T-helper 1 cell treated with Interleukin-12 subunit alpha and Interleukin-12 subunit beta and Interleukin-4 antibody, amounts not matched to agents 30 μg/mL and 1 μg/mL, for 36 hours (primary cell): ENCODE data around the gene USP11.

Source experiments
- H3K27ac Mint-ChIP-seq: one replicate; pipeline ENCODE4 v1.8.0; 2021; ENCODE audit warnings: mild to moderate bottlenecking, mixed read lengths
- H3K27me3 Mint-ChIP-seq: one replicate; pipeline ENCODE4 v1.8.0; 2021; ENCODE audit warnings: low read depth, mixed read lengths
- H3K36me3 Mint-ChIP-seq: one replicate; pipeline ENCODE4 v1.8.0; 2021; ENCODE audit warnings: low read depth, mixed read lengths
- H3K4me1 Mint-ChIP-seq: one replicate; pipeline ENCODE4 v1.8.0; 2021; ENCODE audit warnings: low read depth, mixed read lengths
- H3K4me3 Mint-ChIP-seq: one replicate; pipeline ENCODE4 v1.8.0; 2021; ENCODE audit warnings: mild to moderate bottlenecking, moderate library complexity, mixed read lengths
- H3K9me3 Mint-ChIP-seq: one replicate; pipeline ENCODE4 v1.8.0; 2021; ENCODE audit warnings: mixed read lengths

The USP11 gene

GRCh38 chrX:47214435-47215077 lies 18.3 kb upstream of the USP11 start:
- no peak overlapping the region for H3K4me3 Mint-ChIP-seq
- H3K27me3 Mint-ChIP-seq = no peaks in the 10 kb centered on the region
- H3K9me3 Mint-ChIP-seq = no peaks in the 10 kb centered on the region
- peaks cover 33% of the 10 kb centered on the region for H3K36me3 Mint-ChIP-seq
- peaks cover 15% of the 10 kb centered on the region for H3K4me1 Mint-ChIP-seq
- H3K27ac Mint-ChIP-seq = no peak overlapping the region

DNA sequence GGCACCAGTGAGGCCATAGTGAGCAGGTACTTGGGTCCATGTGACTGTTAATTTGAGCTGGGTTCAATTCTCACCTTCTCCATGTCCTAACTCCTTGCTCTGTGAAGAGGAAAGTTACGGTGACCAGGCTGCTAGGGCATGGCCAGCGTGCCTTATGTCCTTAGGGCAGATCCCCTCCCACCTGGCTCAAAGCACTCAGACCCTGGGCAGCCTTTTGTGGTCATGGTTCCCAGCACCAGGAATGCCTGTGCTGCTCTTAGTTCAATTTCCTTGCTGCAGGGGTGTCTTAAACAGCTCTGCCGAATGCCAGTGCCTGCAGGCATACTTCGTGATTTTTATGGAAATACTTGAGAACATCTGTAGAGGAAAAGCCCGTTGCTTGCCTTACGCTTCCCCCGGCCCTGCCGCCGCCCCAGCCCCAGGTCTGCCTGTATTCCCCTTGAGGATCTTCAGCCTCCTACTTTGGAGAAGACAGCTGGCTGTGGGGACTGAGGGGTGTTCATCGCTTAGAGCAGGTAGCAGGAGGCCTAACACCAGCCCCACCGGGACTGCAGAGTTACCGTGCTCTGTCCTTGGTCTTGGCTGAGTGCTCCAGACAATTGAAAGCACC lies 17.4 kb upstream of the USP11 start:
- peaks cover 23% of the 10 kb centered on the region for H3K4me1 Mint-ChIP-seq
- H3K27ac Mint-ChIP-seq = no peak overlapping the region
- no peaks in the 10 kb centered on the region for H3K27me3 Mint-ChIP-seq
- no peak overlapping the region for H3K4me3 Mint-ChIP-seq
- H3K36me3 Mint-ChIP-seq = peaks cover 32% of the 10 kb centered on the region
- no peaks in the 10 kb centered on the region for H3K9me3 Mint-ChIP-seq

DNA sequence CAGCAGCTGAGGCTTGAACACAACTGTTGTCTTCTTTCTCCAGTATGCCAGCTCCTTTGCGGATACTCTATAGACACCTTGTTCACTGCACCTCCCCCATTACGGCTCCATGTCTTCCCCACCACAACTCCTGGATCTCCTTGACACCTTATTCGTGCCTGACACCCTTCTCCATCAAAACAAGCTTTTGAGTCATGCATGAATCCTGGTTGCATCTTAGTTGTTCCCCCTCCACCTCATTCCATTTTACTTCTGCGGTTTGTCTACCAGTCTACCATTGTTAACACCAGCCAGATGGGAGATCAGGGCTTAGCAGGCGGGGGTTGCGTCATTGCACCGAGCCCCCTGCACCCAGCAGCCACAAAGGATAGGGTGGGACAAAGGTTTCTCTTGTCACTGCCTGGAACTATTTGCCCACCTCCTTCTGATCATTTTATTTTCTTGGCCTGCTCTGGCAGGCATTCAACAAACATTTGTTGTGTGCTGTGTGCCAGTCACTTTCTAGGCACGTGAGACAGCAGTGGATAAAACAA lies 16.4 kb upstream of the USP11 start:
- Mint-ChIP-seq H3K27ac (peak overlapping the region; percentile 100), H3K4me3 (peak overlapping the region; percentile 93), H3K36me3 (peaks cover 29% of the 10 kb centered on the region), H3K27me3 (no peaks in the 10 kb centered on the region), H3K4me1 (peaks cover 29% of the 10 kb centered on the region), H3K9me3 (no peaks in the 10 kb centered on the region)

- H3K27me3 Mint-ChIP-seq = no peaks in the 10 kb centered on the region
- no peaks in the 10 kb centered on the region for H3K9me3 Mint-ChIP-seq
- peak overlapping the region; percentile 100 for H3K27ac Mint-ChIP-seq
- H3K4me3 Mint-ChIP-seq = peak overlapping the region; percentile 93
- H3K36me3 Mint-ChIP-seq = peaks cover 21% of the 10 kb centered on the region
- peaks cover 26% of the 10 kb centered on the region for H3K4me1 Mint-ChIP-seq
Observed at GRCh38 chrX:47217121-47217851, 15.5 kb upstream of the USP11 start.

GRCh38 chrX:47217852-47218279 lies 14.9 kb upstream of the USP11 start:
- Mint-ChIP-seq H3K4me1 (peaks cover 26% of the 10 kb centered on the region), H3K4me3 (peak overlapping the region; percentile 93), H3K27me3 (no peaks in the 10 kb centered on the region), H3K27ac (peak overlapping the region; percentile 100), H3K9me3 (no peaks in the 10 kb centered on the region), H3K36me3 (peaks cover 19% of the 10 kb centered on the region)

DNA sequence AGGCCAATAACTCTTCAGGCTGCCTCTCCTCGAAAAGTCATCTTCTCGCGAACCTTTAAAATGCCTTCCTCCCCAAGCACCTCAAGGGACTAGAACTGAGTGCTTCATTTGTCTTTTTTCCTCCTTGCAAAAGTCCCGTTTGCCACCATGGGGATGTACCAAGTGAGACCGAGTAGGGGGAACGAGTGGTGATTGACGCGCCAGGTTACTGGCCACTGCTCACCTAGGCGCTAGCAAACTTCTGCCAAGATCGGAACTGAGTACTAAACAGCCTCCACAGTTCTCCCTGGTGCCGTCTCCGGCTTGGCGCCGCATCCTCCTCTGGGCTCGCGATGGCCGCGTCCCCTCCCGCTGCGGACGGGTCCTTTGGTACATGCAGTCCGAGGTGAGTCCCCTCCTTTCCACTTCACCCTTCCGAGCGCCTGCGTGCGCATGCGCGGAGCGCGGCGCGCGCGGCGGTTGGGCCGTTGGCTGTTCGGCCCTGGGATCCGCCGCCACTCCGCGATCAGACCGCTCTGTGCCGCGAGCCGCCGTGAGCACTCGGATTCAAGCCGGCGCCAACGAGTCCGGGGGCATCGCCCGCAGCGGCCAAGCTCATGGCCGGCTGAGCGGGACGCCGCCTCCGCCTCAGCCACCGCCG lies 14.4 kb upstream of the USP11 start, which contains the start of gene CDK16:
Gene CDK16 (plus strand): TSS at position 402 of the 640 bp plus-strand sequence. CDS start 4,877 bp downstream, outside the sequence.
- H3K27me3 Mint-ChIP-seq = no peaks in the 10 kb centered on the region
- peaks cover 15% of the 10 kb centered on the region for H3K36me3 Mint-ChIP-seq
- H3K4me1 Mint-ChIP-seq = peaks cover 26% of the 10 kb centered on the region
- H3K9me3 Mint-ChIP-seq = no peaks in the 10 kb centered on the region
- peak within 1 kb of the TSS; percentile 93 for H3K4me3 Mint-ChIP-seq
- peak within 1 kb of the TSS; percentile 100 for H3K27ac Mint-ChIP-seq

DNA sequence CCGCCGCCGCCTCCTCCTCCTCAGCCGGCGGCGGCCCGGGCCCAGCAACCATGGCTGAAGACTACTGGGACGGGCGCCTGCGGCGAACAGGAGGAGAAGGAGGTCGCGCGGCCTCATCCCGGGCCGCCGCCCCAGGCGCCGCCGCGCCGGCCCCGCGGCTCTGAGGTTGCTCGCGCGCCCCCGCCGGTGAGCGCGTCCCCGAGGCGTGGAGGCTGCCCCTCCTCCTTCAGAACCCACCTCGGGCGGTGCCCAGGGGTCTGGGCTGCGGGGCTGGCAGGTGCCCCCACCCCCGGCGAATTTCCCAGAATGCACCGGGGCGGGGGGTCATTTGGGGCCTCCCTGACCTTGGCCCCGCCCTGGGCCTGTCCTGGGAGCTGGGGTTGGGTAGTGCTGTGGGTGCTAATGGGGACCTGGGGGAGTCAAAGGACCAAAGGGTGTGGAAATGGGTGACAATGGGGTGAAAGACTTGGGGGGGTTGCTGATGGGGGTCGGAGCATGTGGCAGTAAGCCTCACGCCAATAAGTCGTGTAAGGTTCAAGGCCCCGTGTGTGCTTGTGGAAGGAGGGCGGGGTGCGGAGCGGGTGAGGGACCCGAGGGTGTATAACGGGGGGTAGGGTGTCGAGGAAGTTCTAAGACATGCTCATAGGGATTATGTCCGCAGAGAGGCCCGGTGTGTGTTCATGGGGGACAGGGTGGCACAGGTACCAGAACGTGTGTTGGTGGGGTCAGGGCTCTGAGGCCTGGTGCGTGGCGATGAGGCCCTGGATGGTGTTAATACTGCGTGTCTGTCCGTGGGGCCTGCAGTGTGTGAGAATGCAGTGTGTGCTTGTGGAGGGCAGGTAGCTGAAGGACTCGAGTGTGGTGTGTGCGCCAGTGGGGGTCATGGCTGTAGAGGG lies 13.6 kb upstream of the USP11 start:
- H3K4me3 Mint-ChIP-seq = peak overlapping the region; percentile 93
- no peaks in the 10 kb centered on the region for H3K9me3 Mint-ChIP-seq
- H3K4me1 Mint-ChIP-seq = peaks cover 26% of the 10 kb centered on the region
- H3K27ac Mint-ChIP-seq = peak overlapping the region; percentile 86
- no peaks in the 10 kb centered on the region for H3K27me3 Mint-ChIP-seq
- peaks cover 13% of the 10 kb centered on the region for H3K36me3 Mint-ChIP-seq

DNA sequence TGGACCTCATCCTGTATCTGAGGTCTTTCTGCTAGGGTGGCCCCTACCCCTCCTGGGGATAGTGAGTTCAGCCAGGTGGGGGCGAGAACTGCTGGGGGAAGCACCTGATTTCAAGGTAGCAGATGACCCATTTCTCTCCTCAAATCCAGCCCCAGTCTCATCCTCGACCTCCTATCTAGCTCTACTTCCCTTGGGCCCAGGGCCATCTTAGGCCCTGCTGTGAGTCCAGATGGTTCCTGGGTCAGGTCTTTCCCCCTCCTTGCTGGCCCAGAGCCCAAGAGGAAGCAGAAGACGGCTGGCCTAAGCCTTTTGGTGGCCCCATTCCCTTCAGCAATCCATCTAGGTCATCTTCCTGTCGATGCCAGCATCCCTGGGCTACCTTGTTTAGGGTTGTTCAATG lies 11.1 kb upstream of the USP11 start:
- no peak overlapping the region for H3K4me3 Mint-ChIP-seq
- H3K27ac Mint-ChIP-seq = peak overlapping the region; percentile 11
- H3K36me3 Mint-ChIP-seq = peaks cover 12% of the 10 kb centered on the region
- no peaks in the 10 kb centered on the region for H3K9me3 Mint-ChIP-seq
- no peaks in the 10 kb centered on the region for H3K27me3 Mint-ChIP-seq
- peaks cover 25% of the 10 kb centered on the region for H3K4me1 Mint-ChIP-seq

GRCh38 chrX:47222751-47223350 lies 10.0 kb upstream of the USP11 start:
- no peak overlapping the region for H3K4me3 Mint-ChIP-seq
- H3K4me1 Mint-ChIP-seq = peaks cover 17% of the 10 kb centered on the region
- no peak overlapping the region for H3K27ac Mint-ChIP-seq
- H3K9me3 Mint-ChIP-seq = no peaks in the 10 kb centered on the region
- peaks cover 13% of the 10 kb centered on the region for H3K36me3 Mint-ChIP-seq
- no peaks in the 10 kb centered on the region for H3K27me3 Mint-ChIP-seq

GRCh38 chrX:47223476-47224250 lies 9.1 kb upstream of the USP11 start:
- Mint-ChIP-seq H3K4me3 (no peak overlapping the region), H3K4me1 (peaks cover 17% of the 10 kb centered on the region), H3K27me3 (no peaks in the 10 kb centered on the region), H3K9me3 (no peaks in the 10 kb centered on the region), H3K27ac (no peak overlapping the region), H3K36me3 (peaks cover 19% of the 10 kb centered on the region)

- H3K36me3 Mint-ChIP-seq = peaks cover 22% of the 10 kb centered on the region
- H3K27me3 Mint-ChIP-seq = no peaks in the 10 kb centered on the region
- no peak overlapping the region for H3K4me3 Mint-ChIP-seq
- H3K9me3 Mint-ChIP-seq = no peaks in the 10 kb centered on the region
- H3K27ac Mint-ChIP-seq = no peak overlapping the region
- H3K4me1 Mint-ChIP-seq = peaks cover 16% of the 10 kb centered on the region
Observed at GRCh38 chrX:47224266-47224895, 8.4 kb upstream of the USP11 start.

- Mint-ChIP-seq H3K27ac (no peak overlapping the region), H3K27me3 (no peaks in the 10 kb centered on the region), H3K36me3 (peaks cover 22% of the 10 kb centered on the region), H3K4me3 (no peak overlapping the region), H3K9me3 (no peaks in the 10 kb centered on the region), H3K4me1 (peaks cover 12% of the 10 kb centered on the region)
Observed at GRCh38 chrX:47224896-47225290, 7.9 kb upstream of the USP11 start.
